DOHH2 (cell line): ENCODE measurements around the gene OPRL1.

Experiments used
- CTCF ChIP-seq: fragments of 200-600 bp; sonication (generic); IDR thresholded peaks from one replicate; pipeline ENCODE4 v1.5.1; 2014; ENCODE audit warnings: antibody characterized with exemption, mild to moderate bottlenecking, low read depth, low read length; ENCODE audit not compliant: poor library complexity, severe bottlenecking
- EZH2phosphoT487 ChIP-seq: fragments of 200-600 bp; sonication (generic); IDR thresholded peaks from 2 replicates; pipeline ENCODE4 v1.6.1; 2017; ENCODE audit warnings: borderline replicate concordance, mild to moderate bottlenecking, antibody characterized with exemption, low read length, moderate library complexity, mixed read lengths

GRCh38 chr20:64116541-64117431 is 36.9 kb downstream of the OPRL1 start:
- TF ChIP-seq CTCF (no peak), EZH2phosphoT487 (no peak)
